ENCODE results near the gene MEGF11.

MEGF11 gene

DNA sequence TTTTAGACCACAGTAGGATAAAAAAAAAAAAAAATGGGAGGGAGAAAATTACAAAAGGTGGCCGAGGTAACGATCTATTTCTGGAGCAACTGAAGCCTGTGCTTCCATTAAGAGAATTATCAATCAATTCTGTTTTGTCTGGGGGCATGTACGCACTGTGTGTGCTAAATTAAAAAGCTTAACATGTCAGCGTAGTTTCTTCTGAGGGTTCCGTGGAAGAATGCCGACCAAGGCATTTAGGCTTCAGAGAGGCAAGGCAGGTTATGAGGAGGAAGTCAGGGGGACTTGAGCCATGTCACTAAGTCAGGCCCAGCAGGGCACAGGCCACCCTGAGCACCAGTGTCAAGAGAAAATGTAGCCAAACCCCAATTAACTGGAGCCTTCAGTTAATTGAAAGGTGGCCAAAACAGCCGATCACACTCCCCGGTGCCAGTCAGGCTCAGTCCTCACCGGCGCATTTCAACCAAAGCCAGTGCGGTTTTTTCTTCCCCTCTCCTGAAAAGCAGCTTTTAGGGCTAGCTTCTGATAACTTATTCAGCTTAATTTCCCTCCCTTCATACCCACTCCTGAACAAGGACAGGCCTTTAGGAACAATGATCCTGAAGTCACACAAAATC lies 113.9 kb downstream of the MEGF11 start:
- DNase-seq (ENCODE audit: low spot score) = no peak

GRCh38 chr15:66138892-66139590 lies 114.5 kb downstream of the MEGF11 start:
- DNase-seq (ENCODE audit: low spot score) = no peak

DNA sequence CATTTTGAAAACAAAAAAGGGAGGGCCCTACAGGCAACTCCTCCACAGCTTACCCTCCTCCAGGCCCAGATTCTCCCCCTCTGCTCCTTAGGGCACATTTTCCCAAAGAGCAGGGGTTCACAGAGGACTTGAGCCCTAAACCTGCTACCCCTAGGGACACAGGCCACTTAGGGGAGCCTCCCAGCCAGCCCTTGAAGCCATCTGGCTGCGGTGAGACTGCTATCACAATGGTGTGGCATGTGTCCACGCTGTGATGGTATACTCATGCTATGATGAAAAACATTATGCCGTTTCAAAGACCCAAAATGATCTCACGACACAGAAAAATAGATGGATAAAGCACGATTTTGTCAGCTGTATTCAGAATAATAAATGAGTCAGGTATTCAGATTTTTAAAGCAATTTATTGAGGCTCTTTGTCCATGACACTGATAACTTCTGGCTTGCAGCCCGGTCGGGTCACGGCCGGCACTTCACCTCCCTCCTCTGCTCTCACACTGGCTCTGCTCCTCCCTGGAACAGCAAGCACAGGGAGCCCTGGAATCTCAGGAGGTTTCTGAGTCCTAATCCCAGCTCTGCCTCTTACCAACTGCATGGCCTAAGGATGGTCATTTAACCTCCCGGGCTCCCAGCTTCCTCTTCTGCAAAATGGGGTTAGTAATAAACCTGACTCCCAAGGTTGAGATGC lies 115.3 kb downstream of the MEGF11 start:
- DNase-seq (ENCODE audit: low spot score) = no peak

DNA sequence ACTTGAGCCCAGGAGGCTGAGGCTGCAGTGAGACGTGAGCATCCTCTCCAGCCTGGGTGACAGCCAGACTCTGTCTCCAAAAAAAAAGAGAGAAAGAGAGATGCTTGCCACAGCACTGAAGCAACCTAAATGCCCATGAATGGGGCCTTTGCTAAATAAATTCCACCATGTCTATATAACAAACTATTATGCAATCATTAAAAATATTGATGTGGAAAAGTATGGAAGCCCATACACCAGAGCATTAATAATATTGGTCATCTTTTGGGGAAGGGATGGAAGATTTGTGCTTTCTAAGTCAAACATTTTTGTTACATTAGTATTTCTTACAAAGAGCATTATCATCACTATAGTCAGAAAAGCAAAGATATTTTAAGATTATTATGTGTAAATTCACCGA lies 116.6 kb downstream of the MEGF11 start:
- no peak for DNase-seq (ENCODE audit: low spot score)

DNA sequence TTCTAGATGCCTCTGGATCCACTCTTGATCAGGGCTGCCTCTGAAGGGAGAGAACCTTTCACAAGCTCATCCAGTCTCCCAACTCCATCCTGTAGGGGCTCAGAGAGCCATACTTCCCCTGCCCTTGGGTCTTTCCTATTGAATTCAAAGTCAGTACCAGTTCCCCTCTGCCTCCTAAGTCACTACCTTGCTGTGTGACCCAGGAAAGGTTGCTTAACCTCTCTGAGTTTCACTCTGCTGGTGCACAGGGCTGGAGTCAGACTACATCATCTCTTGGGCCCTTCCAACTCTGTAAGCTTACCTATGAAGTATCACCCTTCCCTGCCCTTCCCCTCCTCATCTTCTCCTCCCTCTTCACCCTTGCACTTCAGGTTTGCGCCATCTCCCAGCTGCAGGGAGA lies 117.9 kb downstream of the MEGF11 start:
- DNase-seq (ENCODE audit: low spot score) = no peak

GRCh38 chr15:66134284-66134683 lies 119.3 kb downstream of the MEGF11 start:
- no peak for DNase-seq (ENCODE audit: low spot score)

DNA sequence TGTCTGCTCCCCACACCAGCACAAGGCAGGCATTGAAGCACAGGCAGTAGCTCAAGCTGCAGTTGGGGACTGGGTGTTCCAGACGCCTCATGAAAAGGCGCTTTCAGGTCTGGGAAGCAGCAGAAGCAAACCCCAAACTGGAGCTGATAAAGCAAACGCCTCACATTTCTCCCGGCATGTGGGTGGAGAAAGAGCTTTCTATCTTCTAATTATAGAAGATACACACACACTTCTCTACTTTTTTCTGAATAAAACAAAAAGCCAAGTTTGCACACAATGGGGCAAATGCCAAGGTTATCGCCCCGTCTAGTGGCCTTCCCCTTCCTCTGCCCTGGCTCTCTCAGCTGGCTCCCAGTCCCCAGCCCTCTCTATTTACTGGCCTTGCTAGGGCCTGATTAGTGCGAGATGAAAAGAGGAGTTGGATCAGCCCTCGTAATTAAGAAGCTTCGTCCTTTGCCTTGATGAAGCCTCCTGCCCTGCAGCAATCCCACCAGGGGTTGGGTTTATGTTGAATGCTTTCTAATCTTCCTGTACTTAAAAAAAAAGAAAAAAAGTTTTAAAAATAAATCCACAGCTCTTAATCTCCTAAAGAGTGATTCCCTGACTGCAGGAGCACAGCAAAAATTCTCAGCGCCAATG lies 120.2 kb downstream of the MEGF11 start:
- DNase-seq (ENCODE audit: low spot score) = no peak

DNA sequence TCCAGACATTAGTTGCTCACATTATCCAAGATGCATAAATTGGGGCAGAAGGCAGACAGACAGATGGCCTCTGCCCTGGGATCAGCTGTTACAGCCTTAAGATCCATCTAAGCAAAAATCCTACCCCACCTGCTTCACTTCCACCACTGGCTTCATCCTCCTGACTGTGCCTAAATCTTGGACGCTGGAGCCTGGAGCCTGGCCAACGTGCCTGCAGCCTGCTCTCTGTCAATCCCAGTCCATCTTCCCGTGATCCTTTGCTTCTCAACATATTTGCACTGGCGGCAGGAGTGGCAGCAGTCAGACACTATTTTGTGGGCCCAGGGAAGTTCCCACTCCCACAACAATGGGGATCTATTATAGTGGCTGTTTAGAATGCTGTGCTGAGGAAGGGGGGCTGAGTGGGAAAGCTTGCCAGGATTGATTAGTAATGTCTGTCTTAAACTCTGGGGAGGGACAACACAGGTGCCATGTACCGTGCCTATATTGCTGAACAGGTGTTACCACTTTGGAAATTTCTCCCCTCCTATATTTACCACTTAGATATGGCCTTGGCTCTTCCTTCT lies 121.2 kb downstream of the MEGF11 start:
- DNase-seq (ENCODE audit: low spot score) = no peak

- no peak for DNase-seq (ENCODE audit: low spot score)
Measured at GRCh38 chr15:66131831-66132230, 121.7 kb downstream of the MEGF11 start.

GRCh38 chr15:66131200-66131599 lies 122.3 kb downstream of the MEGF11 start:
- no peak for DNase-seq (ENCODE audit: low spot score)

DNA sequence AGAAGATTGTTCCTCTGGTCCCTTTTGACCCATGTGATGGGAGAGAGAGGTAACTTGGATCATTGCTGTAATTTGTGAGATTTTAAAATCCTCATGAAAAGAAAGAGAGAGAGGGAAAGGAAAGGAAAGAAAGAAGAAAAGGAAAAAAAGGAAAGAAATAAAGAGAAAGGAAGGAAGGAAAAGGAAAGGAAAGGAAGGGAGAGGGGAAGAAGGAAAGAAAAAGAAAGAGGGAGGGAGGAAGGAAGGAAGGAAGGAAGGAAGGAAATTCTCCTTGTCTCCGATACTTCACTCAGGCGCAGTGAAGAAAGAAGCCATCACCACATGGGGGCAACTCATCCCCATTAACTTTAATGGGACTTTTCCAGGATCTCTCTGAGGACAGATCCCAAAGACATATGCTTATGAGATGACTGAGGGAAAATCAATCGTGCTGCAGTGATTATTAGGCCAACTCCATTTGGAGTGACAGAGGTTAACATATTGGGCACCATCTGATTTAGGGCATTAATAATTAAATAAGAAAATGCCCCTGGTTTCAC lies 123.0 kb downstream of the MEGF11 start:
- DNase-seq (ENCODE audit: low spot score) = no peak

- DNase-seq (ENCODE audit: low spot score) = no peak
Measured at GRCh38 chr15:66129586-66129985, 124.0 kb downstream of the MEGF11 start.

- no peak for DNase-seq (ENCODE audit: low spot score)
Measured at GRCh38 chr15:66128116-66128680, 125.4 kb downstream of the MEGF11 start.

- no peak for DNase-seq (ENCODE audit: low spot score)
Measured at GRCh38 chr15:66126456-66126855, 127.1 kb downstream of the MEGF11 start.

- no peak for DNase-seq (ENCODE audit: low spot score)
Measured at GRCh38 chr15:66126031-66126441, 127.5 kb downstream of the MEGF11 start.

DNA sequence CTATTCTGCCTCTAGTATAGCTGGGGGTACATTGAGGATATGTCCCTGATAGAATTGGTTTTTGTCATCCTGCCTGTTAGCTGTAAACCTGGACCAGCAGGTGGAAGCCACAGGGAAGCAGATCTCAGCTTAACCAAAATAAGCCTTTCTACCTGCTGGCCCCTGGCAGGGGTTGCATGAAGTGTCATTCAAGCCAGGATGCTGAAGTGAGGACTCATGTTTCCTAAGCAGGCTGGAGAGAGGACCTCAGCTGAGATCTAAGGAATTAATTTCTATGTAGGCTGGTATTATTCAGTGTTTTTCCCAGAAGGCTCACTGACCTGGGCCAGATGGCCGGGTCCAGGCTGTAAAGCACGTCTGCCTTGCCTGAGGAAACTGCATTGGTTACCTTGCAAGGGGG lies 128.9 kb downstream of the MEGF11 start:
- DNase-seq (ENCODE audit: low spot score) = no peak

GRCh38 chr15:66123799-66124198 lies 129.8 kb downstream of the MEGF11 start:
- no peak for DNase-seq (ENCODE audit: low spot score)

DNA sequence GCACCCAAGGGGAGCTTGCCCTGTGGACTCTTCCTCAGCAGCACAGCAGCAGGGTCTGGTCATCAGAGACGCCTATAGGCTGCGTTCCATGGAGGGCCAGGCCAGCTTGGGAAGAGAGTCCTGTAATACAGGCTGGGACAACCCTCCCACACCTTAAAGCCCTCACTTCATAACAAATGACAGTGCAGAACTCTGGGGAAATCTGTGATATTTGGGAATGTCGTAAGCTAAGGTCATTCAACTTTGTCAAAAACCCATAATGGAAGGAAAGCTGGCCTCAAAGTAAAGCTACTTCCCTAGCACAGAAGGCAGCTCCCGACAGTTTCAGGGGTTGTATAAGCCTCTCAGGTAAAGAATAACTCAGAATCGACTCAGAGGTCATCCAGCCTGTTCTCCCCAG lies 133.1 kb downstream of the MEGF11 start:
- DNase-seq (ENCODE audit: low spot score) = no peak

- no peak for DNase-seq (ENCODE audit: low spot score)
Measured at GRCh38 chr15:66117841-66118240, 135.7 kb downstream of the MEGF11 start.

- no peak for DNase-seq (ENCODE audit: low spot score)
Measured at GRCh38 chr15:66115568-66116206, 137.9 kb downstream of the MEGF11 start.

- no peak for DNase-seq (ENCODE audit: low spot score)
Measured at GRCh38 chr15:66114863-66115425, 138.6 kb downstream of the MEGF11 start.
